Esophagus muscularis mucosa (tissue), 4 donors: ENCODE results near the gene KLRC1. TPM values are rescaled to one million over a fixed set of nuclear protein-coding genes. Genes with fewer than 3 reads are reported as not detected.
A peak's percentile ranks its signal among the peaks of the same experiment; 100 is the strongest.
"Not testable (repeated sequence)": the region's sequence is repeated elsewhere in the genome, so short reads cannot be mapped to it uniquely, and the experiment has no call there.

Source experiments
- DNase-seq: peaks from one replicate; pipeline ENCODE4 v3.0.0-alpha.2; 2017; ENCODE audit errors: extremely low spot score
- H3K27ac ChIP-seq, 4 donors: fragments of 200-600 bp; sonication (generic); replicated peaks in 1 of 4; 1 replicate in 3 of 4; 2 replicates in 1 of 4; pipeline ENCODE4 v1.5.1; 2016 to 2019; ENCODE audit warnings: mild to moderate bottlenecking in 1 of 4
- H3K27me3 ChIP-seq, 4 donors: fragments of 200-600 bp; sonication (generic); one replicate each; pipeline versions ENCODE4 v1.5.1 to v1.6.0; 2016 to 2019
- H3K36me3 ChIP-seq, 4 donors: fragments of 200-600 bp; sonication (generic); one replicate each; pipeline ENCODE4 v1.5.1; 2016 to 2019
- H3K4me1 ChIP-seq, 4 donors: fragments of 200-600 bp; sonication (generic); one replicate each; pipeline ENCODE4 v1.5.1; 2016 to 2019
- H3K4me3 ChIP-seq, 4 donors: fragments of 200-600 bp; sonication (generic); 1 replicate in 2 of 4; 2 replicates in 2 of 4; pipeline ENCODE4 v1.5.1; 2016 to 2019; ENCODE audit warnings: mild to moderate bottlenecking in 4 of 4, moderate library complexity in 1 of 4
- H3K9me3 ChIP-seq, 4 donors: fragments of 200-600 bp; sonication (generic); 1 replicate in 3 of 4; 2 replicates in 1 of 4; pipeline ENCODE4 v1.5.1; 2016 to 2019
- EP300 ChIP-seq: sonication (generic); formaldehyde crosslinking; IDR thresholded peaks from one replicate; pipeline ENCODE4 v1.6.1; 2017; ENCODE audit warnings: antibody characterized with exemption
- POLR2A ChIP-seq: fragments of 450-650 bp; IDR thresholded peaks from one replicate; pipeline ENCODE4 v1.6.1; 2017; ENCODE audit warnings: antibody characterized with exemption, moderate library complexity, mild to moderate bottlenecking, low read depth
- POLR2AphosphoS5 ChIP-seq, 2 donors: sonication (generic); formaldehyde crosslinking; IDR thresholded peaks; one replicate each; pipeline ENCODE4 v1.6.1; 2017; ENCODE audit warnings: antibody characterized with exemption in 2 of 2
- WGBS: methylation state at CpG from one replicate; pipeline ENCODE4 v1.1.5; 2018; 5-methylcytosine and 5-hydroxymethylcytosine counted together
- intact Hi-C: fragments of 100-400 bp; cut with DNase I; formaldehyde crosslinking; loops from one replicate; pipeline ENCODE4 v1.15.1; 2023
- total RNA-seq, 4 donors: library from RNA; depleted of rRNA; stranded (reverse); fragments of >200 nt; gene quantifications; one replicate each; pipeline versions ENCODE4 v1.1.0 to v1.2.1, GENCODE V29; 2016
- TF ChIP-seq, protein P1 (sequence below), 3 experiments: fragments of 200-600 bp in 2 of 3; fragments of 450-650 bp in 1 of 3; sonication (generic) in 2 of 3; IDR thresholded peaks; one replicate each; pipeline ENCODE4 v1.5.1; 2017 to 2019; ENCODE audit warnings: antibody characterized with exemption in 3 of 3, mild to moderate bottlenecking in 2 of 3, moderate library complexity in 1 of 3

The KLRC1 gene
- total RNA-seq, 4 donors from 2014 or later: 0.50 to 2.1 TPM; not detected in 2

DNA sequence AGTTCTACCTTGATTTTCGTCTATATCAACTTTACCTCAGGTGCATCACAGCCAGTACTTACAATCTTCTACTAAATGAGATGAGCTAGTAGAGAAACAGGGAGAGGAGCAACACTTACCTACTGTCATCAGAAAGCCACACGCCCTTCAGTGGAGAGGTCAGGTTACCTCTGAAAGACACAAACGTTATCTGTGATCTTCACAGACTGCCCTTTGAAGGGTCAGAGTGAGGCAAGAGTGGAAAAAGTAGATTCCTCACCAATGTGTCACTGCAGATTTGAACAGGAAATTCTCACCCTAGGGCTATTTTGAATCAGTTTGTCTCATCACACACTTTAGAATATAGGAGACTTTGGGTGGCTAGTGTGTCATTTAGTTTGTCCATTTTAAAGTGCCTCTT lies 31.0 kb downstream of the KLRC1 start:
- 40% methylated on average over 2 of the region's 3 CpGs for WGBS
- H3K36me3 ChIP-seq, H3K27me3 ChIP-seq, H3K27ac ChIP-seq, intact Hi-C loops, DNase-seq, H3K4me1 ChIP-seq, H3K4me3 ChIP-seq, H3K9me3 ChIP-seq: not testable (repeated sequence)

DNA sequence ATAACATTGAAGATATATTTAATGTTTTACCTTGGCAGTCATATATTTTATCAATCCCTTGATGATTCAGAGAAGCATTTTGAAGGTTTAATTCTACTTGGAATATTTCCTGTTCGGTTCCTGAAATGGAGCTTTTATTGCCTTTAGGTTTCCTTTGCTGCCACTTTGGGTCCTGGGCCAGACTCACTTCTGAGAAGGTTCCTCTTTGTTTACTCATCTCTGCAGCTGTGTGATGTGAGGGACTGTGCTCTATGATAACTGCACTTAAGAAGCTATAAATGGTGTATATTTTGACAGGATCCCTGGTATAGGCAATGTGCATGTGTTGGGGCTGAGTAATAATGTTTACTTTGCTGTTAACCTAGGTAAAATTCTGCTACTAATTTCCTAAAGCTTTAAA lies 32.8 kb downstream of the KLRC1 start, which contains the start of gene KLRC3:
Gene KLRC3, minus strand, starts transcription at position 262 of the 400 bp plus-strand sequence. Its CDS starts 45 bp downstream, at position 217.
- 20% methylated on average over 1 of the region's 1 CpG for WGBS
- intact Hi-C loops: not testable (repeated sequence)

DNA sequence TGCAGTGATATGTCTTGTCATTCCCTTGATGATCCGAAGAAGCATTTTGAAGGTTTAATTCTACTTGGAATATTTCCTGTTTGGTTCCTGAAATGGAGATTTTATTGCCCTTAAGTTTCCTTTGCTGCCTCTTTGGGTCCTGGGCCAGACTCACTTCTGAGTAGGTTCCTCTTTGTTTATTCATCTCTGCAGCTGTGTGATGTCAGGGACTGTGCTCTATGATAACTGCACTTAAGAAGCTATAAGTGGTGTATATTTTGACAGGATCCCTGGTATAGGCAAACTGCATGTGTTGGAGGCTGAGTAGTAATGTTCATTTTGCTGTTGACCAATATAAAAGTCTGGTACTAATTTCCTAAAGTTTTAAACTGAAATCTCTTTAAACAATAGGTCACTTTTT lies 43.8 kb downstream of the KLRC1 start, which contains the start of gene KLRC4:
Gene KLRC4, minus strand, starts transcription at position 366 of the 400 bp plus-strand sequence. Its CDS starts 182 bp downstream, at position 184.
- Histone ChIP-seq H3K4me3 (no peak within 1 kb of the TSS), H3K27ac (no peak within 1 kb of the TSS), H3K9me3 (peaks cover 0 to 7% (median 0%) of the 10 kb centered on the region in 4 donors), H3K4me1 (no peaks in the 10 kb centered on the region), H3K27me3 (no peaks in the 10 kb centered on the region), H3K36me3 (no peaks in the 10 kb centered on the region)
- 0% methylated on average over 1 of the region's 1 CpG for WGBS
- no peak for DNase-seq
- intact Hi-C loops: no loop called here
- TF ChIP-seq, protein P1, sequence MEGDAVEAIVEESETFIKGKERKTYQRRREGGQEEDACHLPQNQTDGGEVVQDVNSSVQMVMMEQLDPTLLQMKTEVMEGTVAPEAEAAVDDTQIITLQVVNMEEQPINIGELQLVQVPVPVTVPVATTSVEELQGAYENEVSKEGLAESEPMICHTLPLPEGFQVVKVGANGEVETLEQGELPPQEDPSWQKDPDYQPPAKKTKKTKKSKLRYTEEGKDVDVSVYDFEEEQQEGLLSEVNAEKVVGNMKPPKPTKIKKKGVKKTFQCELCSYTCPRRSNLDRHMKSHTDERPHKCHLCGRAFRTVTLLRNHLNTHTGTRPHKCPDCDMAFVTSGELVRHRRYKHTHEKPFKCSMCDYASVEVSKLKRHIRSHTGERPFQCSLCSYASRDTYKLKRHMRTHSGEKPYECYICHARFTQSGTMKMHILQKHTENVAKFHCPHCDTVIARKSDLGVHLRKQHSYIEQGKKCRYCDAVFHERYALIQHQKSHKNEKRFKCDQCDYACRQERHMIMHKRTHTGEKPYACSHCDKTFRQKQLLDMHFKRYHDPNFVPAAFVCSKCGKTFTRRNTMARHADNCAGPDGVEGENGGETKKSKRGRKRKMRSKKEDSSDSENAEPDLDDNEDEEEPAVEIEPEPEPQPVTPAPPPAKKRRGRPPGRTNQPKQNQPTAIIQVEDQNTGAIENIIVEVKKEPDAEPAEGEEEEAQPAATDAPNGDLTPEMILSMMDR (IDR thresholded peaks at IDR 0.05): no peak
- no peak for TF ChIP-seq POLR2A

More for the DNA sequence above, 32.8 kb downstream of the KLRC1 start, which contains the start of gene KLRC3:
- H3K4me1 ChIP-seq, H3K9me3 ChIP-seq, H3K27me3 ChIP-seq, DNase-seq, H3K36me3 ChIP-seq, H3K27ac ChIP-seq, H3K4me3 ChIP-seq: not testable (repeated sequence)

DNA sequence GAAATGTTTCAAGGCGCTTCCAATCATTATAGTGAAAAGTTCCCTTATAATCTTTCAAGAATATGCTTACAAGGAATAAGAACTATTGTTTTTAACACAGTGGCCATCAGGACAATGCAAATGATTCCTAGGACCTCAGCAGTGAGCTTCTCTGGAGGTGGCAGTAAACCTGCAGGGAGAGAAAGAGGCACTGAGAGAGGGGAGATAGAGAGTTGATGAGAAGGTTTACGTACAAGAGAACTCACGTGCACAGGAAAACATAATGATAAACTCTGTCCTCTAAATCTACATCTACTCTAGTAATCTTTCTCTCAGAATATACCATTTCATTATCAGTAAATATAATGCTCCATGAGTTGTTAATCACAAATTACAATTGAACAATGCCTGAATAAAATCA lies 44.3 kb downstream of the KLRC1 start:
- DNase-seq: no peak

DNA sequence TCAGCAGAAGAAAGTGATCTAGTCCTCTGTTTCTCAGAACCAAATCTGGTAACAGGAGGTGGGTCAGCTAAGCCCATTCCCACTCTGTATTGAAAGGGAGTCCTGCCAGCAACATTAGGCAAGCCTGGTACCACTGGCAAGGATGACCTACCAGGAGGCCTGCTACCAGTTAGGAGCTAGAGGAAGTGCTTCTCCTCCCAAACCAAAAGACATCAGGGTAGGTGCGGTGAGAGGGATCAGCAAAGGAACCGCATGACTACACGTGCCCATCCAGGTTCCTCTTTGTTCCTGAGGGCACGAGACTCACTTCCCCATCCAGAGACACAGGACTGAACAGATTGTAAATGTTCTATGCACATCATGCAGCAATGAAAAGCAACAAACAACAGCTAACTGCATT lies 46.5 kb downstream of the KLRC1 start:
- DNase-seq: no peak
- peak in 1 of 2 donors; percentile 12 for TF ChIP-seq POLR2AphosphoS5 (IDR thresholded peaks at IDR 0.05)
- TF ChIP-seq, protein P1 (IDR thresholded peaks at IDR 0.05): no peak
- Histone ChIP-seq H3K4me1 (no peaks in the 10 kb centered on the region), H3K9me3 (peaks cover 0 to 7% (median 0%) of the 10 kb centered on the region in 4 donors), H3K4me3 (no peak overlapping the region), H3K27me3 (no peaks in the 10 kb centered on the region), H3K27ac (no peak overlapping the region), H3K36me3 (no peaks in the 10 kb centered on the region)
- 73% methylated on average over 2 of the region's 4 CpGs for WGBS
- intact Hi-C loops: no loop called here

More for the DNA sequence above, 44.3 kb downstream of the KLRC1 start:
- Histone ChIP-seq H3K36me3 (no peaks in the 10 kb centered on the region), H3K4me1 (no peaks in the 10 kb centered on the region), H3K4me3 (no peak overlapping the region), H3K27me3 (no peaks in the 10 kb centered on the region), H3K9me3 (peaks cover 0 to 7% (median 0%) of the 10 kb centered on the region in 4 donors), H3K27ac (no peak overlapping the region)
- intact Hi-C loops: no loop called here
- TF ChIP-seq POLR2A (no peak), POLR2AphosphoS5 (IDR thresholded peaks at IDR 0.05) (no peak), EP300 (no peak)
- TF ChIP-seq, protein P1 (IDR thresholded peaks at IDR 0.05): no peak
- 67% methylated on average over 3 of the region's 3 CpGs for WGBS

DNA sequence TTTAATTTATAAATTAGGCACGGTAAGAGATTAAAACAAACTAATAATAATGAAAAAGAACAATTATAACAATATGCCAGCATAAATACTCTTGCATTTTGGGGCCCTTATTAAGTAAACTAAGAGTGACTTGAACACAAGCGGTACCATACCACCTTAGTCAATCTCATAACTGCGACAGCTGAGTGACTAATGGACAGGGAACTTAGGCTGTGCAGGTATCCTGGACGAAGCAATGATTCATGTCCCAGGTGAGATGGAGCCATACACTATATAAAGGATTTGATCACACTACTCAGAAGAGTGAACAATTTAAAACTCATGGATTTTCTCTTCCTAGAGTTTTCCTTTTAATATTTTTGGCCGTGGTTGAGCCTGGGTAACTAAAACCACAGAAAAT lies 47.9 kb downstream of the KLRC1 start:
- DNase-seq: no peak
- intact Hi-C loops: no loop called here
- no peaks in the 10 kb centered on the region for H3K36me3 ChIP-seq
- WGBS: 95% methylated on average over 5 of the region's 5 CpGs
- H3K9me3 ChIP-seq: peaks cover 0 to 7% (median 0%) of the 10 kb centered on the region in 4 donors
- TF ChIP-seq POLR2AphosphoS5 (IDR thresholded peaks at IDR 0.05): no peak
- no peak for TF ChIP-seq POLR2A
- no peak for TF ChIP-seq EP300
- TF ChIP-seq, protein P1 (IDR thresholded peaks at IDR 0.05): no peak
- H3K4me3 ChIP-seq: no peak overlapping the region
- H3K27ac ChIP-seq: no peak overlapping the region
- H3K4me1 ChIP-seq: no peaks in the 10 kb centered on the region
- no peaks in the 10 kb centered on the region for H3K27me3 ChIP-seq
